HepG2 (cell line): ENCODE data around the gene HMGN4. TPM values are rescaled to one million over a fixed set of nuclear protein-coding genes. Genes with fewer than 3 reads are reported as not detected.

Experiments
- HBP1 ChIP-seq: IDR thresholded peaks from 2 replicates; pipeline ENCODE4 v1.6.1; 2016; ENCODE audit warnings: low read depth, control low read depth
- MTA1 ChIP-seq: sonication (generic); formaldehyde crosslinking; IDR thresholded peaks from 2 replicates; pipeline ENCODE4 v1.4.0; 2020; ENCODE audit warnings: missing genetic modification reagents, mild to moderate bottlenecking, borderline replicate concordance
- ZNF558 ChIP-seq: sonication (generic); formaldehyde crosslinking; IDR thresholded peaks from 2 replicates; pipeline ENCODE4 v1.9.0; 2022; ENCODE audit warnings: mild to moderate bottlenecking, missing genetic modification reagents, borderline replicate concordance
- polyA plus RNA-seq, 8 experiments: library from polyadenylated mRNA; depleted of rRNA in 3 of 8; stranded (reverse) in 7 of 8; unstranded in 1 of 8; fragments of >200 nt; fragmentation: Illumina TruSeq in 4 of 8; extraction: Trizol in 4 of 8; gene quantifications; 2 replicates each; pipeline versions ENCODE4 v1.2.1 to v1.2.3, GENCODE V29; 2011 to 2016; ENCODE audit warnings: low read depth in 4 of 8, missing spikeins in 1 of 8, mixed read lengths in 1 of 8; ENCODE audit not compliant: insufficient read depth in 1 of 8
- total RNA-seq, 5 experiments: library from RNA; depleted of rRNA; stranded (reverse); fragments of >200 nt; fragmentation: Illumina TruSeq; extraction: Trizol; gene quantifications; 2 replicates each; pipeline ENCODE4 v1.2.3, GENCODE V29; 2016; ENCODE audit warnings: low read depth in 1 of 5
- TF ChIP-seq, protein P1 (sequence below): sonication (generic); formaldehyde crosslinking; IDR thresholded peaks from 2 replicates; pipeline ENCODE4 v1.5.0; 2020; ENCODE audit warnings: mild to moderate bottlenecking, missing genetic modification reagents
- TF ChIP-seq, protein P2 (sequence below): sonication (generic); formaldehyde crosslinking; IDR thresholded peaks from 2 replicates; pipeline ENCODE4 v1.4.0; 2020; ENCODE audit warnings: missing genetic modification reagents, mild to moderate bottlenecking, borderline replicate concordance

Gene HMGN4
- total and polyA plus RNA-seq, 2 of the 13 experiments (the other 11 are each of a cell fraction or from before 2014, with no cell fraction given) = 39.9 to 52.1 TPM

GRCh38 chr6:26501482-26501986 lies 36.6 kb upstream of the HMGN4 start (continued):
- TF ChIP-seq, protein P1, sequence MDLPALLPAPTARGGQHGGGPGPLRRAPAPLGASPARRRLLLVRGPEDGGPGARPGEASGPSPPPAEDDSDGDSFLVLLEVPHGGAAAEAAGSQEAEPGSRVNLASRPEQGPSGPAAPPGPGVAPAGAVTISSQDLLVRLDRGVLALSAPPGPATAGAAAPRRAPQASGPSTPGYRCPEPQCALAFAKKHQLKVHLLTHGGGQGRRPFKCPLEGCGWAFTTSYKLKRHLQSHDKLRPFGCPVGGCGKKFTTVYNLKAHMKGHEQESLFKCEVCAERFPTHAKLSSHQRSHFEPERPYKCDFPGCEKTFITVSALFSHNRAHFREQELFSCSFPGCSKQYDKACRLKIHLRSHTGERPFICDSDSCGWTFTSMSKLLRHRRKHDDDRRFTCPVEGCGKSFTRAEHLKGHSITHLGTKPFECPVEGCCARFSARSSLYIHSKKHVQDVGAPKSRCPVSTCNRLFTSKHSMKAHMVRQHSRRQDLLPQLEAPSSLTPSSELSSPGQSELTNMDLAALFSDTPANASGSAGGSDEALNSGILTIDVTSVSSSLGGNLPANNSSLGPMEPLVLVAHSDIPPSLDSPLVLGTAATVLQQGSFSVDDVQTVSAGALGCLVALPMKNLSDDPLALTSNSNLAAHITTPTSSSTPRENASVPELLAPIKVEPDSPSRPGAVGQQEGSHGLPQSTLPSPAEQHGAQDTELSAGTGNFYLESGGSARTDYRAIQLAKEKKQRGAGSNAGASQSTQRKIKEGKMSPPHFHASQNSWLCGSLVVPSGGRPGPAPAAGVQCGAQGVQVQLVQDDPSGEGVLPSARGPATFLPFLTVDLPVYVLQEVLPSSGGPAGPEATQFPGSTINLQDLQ = no peak
- TF ChIP-seq, protein P2, sequence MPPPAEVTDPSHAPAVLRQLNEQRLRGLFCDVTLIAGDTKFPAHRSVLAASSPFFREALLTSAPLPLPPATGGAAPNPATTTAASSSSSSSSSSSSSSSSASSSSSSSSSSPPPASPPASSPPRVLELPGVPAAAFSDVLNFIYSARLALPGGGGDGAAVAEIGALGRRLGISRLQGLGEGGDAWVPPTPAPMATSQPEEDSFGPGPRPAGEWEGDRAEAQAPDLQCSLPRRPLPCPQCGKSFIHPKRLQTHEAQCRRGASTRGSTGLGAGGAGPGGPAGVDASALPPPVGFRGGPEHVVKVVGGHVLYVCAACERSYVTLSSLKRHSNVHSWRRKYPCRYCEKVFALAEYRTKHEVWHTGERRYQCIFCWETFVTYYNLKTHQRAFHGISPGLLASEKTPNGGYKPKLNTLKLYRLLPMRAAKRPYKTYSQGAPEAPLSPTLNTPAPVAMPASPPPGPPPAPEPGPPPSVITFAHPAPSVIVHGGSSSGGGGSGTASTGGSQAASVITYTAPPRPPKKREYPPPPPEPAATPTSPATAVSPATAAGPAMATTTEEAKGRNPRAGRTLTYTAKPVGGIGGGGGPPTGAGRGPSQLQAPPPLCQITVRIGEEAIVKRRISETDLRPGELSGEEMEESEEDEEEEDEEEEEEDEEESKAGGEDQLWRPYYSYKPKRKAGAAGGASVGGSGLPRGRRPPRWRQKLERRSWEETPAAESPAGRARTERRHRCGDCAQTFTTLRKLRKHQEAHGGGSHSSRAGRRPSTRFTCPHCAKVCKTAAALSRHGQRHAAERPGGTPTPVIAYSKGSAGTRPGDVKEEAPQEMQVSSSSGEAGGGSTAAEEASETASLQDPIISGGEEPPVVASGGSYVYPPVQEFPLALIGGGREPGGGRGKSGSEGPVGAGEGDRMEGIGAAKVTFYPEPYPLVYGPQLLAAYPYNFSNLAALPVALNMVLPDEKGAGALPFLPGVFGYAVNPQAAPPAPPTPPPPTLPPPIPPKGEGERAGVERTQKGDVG (CRISPR knock-in tag) = 0 out of 2 replicates have a peak, but pooled peaks have one; percentile 50
- TF ChIP-seq ZNF558 (CRISPR knock-in tag) (no peak), HBP1 (CRISPR knock-in tag) (0 out of 2 replicates have a peak, but pooled peaks have one; percentile 26), MTA1 (CRISPR knock-in tag) (peak; percentile 81; the same call in 1 of the 2 replicates)
